HG03095 (cell line): ENCODE measurements around the gene NOX3.
A peak's percentile ranks its signal among the peaks of the same experiment; 100 is the strongest.

Experiments
- ATAC-seq: cut with Tn5 transposase; IDR thresholded peaks from one replicate; pipeline ENCODE4 v1.9.1; 2021; ENCODE audit warnings: moderate library complexity; ENCODE audit not compliant: unreplicated experiment

NOX3 gene

DNA sequence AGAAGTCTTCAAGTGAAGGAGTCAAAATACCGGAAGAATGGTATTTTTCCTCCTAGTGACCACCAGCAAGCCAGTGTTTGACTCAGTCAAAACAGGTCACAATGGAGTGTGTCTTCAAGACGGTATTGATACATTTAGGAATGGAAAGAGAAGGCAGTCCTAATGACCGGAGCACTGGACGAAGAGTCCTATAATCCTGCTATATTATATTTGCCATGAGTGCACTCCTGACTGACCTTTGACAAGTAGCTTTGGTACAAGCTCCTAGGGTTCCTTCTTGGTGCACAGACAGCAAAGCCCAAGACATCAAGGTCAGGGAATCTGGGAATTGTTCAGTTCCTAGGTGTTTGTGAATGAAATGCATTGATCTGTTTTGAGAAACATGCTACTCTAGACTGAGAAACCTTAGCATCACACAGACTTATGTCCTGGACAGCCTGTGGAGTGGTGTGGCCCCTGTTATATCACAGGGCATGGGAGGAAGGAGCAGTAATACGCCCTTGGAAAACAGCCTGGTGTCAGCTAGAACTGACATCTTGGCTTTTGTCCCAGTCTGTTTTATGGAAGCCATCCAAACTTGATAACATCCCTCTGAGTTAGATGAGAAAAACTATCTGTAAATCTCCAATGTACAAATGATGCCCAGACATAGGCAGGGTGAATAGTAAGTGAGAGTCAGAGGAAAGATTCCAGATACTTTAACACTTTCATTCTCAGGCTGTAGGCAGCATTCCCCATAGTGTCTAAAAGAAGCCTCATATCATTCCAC is 18.5 kb downstream of the NOX3 start:
- no peak for ATAC-seq

DNA sequence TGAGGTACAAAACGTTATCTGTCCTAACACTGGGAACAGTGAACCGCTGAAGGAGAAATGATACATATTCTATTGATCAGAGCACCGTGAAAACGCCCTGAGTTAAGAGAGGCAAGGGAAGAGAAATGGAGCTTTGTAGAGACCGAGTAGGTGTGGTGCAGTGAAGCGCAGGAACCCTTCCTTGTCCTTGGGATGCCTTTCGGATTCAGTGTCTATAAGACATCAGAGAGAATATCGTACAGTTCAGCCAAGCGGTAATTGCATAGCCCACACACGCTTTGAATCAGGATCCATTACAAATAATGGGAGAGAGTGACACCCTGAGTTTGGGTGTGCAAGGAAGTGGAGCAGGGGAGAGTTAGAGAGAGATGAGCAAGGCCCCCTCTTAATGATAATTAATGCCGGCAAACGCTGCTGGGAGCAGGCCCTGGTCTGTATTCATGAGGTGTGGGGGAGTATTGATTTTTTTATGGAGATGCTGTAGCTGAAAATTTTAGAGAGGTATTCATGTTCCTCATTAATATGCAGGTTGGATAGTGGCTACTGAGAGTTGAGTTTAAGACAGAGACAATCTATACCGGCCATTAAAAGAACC is 20.7 kb downstream of the NOX3 start:
- no peak for ATAC-seq

DNA sequence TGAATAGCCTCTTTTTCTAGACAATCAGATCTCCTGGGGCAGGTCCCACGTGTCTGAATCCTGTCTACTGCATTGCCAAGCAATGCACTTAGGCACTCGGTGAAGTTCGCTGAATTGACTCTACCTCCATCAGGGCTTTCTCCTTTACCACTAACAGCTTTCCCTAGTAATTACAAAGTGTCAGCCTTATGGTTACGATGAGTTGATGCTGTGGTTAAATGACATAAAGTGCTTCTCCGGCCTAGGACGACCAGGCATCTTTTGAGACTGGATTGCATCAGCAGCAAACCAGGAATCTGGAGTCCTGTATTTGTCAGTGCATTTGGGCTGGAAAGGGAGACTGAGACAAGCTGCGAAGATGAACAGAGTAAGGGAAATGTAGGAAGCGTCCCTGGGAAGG is 21.5 kb downstream of the NOX3 start:
- ATAC-seq = no peak

DNA sequence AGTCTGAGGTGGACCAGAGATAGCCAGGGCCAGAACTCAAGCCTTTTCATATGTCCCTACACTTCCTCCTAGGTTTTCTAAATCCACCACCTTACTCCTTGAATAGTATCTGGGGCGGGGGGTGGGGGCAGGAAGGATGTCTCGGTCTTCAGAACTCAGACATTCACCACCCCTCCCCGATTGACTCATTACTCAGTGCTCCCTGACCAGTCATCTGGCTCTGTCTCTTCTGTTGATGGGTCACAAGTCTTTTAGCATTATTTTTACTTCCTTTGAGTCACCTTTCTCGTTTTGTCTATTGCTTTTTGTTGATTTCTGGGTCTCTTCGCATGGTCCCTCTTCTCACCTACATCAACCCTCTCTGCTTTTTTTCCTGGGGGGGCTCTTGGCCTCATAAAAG is 23.3 kb downstream of the NOX3 start:
- no peak for ATAC-seq

DNA sequence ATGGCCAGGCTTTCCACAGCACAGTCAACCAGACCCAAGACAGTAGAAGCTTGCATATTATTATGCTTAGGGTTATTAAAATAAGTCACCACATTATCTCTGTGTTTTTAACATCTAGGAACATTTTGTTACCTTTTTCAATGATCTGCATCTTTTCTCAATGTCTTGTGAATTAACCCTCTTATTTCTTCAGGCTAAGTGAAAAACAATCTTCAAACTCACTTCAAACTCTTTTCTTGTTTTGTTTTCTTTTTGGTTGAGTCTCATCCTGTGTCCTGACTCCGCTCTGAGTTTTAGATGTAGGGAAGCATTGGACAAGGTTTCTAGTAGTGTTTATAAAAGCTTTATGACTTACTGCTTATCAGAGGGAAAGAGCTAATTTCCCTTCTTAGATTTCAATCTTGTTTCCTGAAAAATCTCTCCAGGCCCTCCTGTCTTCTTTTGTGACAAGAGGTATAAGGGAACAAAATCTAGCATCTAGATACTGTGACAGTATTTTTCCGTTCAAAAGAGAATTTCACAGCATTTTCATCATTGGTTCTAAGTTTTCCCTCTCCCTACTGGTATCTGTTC is 26.2 kb downstream of the NOX3 start:
- no peak for ATAC-seq

DNA sequence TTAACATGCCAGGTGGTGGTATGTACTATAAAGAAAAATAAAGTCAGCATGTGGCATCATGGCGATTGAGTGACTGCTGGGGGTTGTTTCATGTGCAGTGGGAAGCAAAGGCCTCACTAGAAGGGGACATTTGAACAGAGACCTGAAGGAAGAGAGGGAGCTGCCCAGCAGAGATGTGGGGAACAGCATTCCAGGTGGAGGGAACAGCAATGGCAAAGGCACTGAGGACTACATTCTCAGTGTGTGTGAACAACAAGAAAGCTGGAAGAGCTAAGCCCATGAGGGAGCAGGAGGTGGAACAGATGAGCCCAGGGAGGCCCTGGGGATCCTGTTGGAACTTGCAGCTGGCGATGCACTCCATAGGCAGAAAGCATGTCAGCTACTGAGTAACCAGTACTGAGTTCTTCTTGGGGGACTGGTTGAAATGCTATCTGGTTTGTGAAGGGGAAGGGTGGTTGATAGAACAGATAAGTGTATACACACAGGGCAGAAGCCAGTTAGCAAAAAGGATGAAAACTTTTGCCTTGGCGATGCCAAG is 29.2 kb downstream of the NOX3 start:
- ATAC-seq = no peak

DNA sequence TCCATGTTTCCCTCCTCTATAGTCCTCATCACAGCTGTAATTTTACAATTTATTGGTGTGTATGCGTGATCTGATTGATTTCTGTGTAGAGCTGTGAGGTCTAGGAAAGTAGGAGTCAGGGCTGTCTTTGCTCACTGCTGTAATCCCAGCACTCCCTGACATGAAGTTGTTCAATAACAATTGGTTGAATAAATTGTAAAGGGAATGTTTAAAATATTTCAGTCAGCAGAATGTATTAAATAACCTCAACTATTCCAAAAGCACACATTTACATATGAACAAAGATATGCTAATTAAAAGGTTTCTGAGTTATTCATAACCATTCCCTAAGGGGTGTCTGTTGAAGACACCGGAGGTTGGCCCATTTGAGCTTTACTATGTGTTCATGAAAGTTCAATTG is 31.5 kb downstream of the NOX3 start:
- no peak for ATAC-seq

DNA sequence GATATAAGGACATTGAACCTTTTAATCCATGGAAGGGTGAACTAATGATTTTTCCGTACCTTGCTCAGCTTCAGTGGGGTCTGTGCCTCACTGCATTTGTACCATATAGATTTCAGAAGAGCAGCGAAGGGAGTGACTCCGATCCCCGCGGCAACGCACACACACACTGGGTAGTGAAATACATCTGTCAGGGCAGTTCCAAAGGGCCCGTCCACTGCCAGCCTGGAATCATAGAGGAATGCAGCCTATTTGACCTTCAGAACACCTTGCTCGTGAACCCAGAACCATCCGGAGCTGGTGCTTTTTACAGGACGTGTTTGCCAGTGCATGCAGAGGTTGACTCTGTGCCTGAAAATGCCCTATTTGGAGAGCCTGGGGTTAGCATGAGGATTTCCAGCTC is 33.0 kb downstream of the NOX3 start:
- ATAC-seq = no peak

DNA sequence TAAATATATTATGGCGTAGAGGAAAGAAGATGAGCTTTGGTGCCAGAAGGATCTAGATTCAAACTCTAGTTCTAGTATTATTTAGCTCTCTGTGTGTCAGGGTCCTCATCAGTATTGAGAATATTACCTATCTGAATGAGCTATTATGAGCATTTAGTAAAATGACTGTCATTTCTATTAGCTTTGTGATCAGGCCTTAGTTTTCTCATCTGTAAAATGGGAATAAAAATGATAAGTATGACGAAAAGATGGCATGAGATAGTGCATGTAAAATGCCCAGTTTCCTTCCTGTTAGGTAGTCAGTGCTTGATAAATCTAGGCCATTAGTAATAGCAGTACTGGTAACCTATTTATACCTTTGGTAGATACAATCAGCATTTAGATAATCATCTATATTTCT is 35.1 kb downstream of the NOX3 start:
- no peak for ATAC-seq

DNA sequence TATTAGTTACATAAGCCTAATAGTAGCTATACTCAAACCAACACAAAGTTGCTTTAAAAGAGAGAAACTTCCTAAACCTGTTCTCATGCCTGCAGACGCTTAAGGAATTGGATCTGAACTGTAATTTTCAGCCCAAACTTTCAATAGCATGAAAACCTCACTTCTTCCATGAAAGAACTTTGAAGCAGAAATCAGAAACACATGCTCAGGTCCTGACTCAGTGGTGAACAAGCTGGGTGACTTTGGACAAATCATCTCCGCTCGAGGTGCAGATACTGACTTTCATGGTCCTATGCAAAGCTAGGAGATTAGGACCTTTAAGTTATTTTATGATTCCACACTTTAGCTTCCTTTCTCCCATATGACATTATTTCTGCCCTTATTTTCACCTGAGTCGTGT is 36.5 kb downstream of the NOX3 start:
- ATAC-seq = no peak

DNA sequence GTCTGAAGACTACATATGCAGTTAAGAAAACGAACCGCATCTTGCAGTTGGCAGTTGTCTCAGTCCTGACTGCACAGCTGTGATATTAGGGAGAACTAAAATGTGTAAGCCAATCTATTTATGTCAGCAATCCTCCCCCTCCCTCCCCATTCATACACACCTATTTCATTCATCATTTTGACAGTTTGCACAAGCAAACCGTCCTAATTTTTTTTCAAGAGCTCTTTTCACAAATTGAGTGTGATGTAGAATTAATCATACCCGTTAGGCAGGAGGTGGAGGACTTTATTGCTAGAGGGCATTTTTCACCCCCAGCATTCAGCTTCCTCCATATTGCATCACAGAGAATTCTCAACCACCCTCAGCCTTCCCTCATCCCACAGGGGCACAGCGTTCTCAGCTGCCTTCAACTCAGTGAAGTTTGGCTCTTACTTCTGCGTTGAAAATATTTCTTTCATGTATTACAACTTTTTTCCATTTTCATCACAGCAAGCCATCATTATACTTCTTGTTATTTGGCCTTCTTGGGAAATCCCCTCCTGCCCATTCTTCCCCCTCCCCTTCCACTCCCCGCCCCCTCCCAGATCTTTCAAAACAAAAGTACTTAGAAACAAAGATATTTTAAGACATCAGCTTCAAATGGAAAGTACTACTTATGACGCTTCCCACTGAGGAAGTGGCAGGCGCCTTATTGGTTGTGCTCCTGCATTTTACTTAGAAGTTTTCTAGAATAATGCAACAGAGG is 37.5 kb downstream of the NOX3 start:
- peak; percentile 59 for ATAC-seq

DNA sequence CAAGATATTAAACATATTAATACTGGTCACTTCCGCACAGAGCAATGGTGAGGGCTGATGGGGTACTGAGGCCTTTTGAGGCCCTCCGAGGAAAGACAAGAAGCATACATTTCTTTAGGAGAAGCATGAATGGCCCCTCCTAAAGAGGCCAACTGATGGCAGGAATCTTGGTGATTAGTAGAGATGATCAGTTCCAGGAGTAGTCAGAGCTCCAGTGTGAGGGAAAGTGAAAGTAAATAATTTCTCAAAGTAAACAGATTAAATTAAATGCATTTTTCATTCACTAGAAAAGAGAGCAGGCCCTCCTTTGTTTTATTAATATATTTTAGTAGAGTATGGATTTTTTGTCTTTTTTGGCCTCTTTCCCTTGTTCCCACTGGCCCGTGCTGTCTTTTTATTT is 38.2 kb downstream of the NOX3 start:
- no peak for ATAC-seq

DNA sequence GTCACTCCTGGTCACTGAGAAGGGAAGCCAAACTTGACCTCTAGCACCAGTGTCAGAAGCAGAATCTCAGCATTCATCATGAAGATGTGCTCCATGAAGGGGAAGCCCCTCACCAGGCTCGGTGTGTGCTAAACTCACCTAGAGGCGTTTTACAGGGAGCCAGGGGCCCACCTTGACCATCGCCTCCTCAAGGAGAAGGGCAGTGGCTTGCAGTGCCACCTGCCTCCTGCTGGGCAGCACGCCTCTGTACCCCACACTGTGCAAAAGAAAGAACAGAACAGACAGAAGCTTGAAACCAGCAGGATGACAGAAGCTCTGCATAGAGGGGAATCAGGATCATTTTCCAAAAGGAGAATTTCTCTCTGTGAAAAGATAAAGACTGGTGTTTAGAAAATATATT is 39.7 kb downstream of the NOX3 start:
- ATAC-seq = no peak

DNA sequence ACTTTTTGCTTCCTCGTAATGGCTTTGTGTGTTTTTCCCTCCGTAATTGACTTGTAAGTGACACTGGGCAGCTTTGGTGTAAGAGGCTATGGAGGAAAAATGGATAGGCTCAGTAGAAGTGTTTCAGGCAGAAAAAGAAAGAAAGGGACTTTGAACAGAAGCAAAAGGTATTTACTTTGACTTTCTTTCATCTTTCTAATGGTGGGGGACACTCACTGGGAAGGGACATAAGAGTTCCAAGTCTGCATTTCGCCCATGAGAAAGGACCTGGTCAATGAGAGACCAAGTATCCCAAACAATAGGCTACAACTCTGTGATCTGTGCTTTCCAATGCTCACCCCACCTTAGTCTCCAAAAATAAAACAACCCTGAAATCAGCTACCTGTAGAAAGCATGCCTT is 41.6 kb downstream of the NOX3 start:
- ATAC-seq = no peak

DNA sequence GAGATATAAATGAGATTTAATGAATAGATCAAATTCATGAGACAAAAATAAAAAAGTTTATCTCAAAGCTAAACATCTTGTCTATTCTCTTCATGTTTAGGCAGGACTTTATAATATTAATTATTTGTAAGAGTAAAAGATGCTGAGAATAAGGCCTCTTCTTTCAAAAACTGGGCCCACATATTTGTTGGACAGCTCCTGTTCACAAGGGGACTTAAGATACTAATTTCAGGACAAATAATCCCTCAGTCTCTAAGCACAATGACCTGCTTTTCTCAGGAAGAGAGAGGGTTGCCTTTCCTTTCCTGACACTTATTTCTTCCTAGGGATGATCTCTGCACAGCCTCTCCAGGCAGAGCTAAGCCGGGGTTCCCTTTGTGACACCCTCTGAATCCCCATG is 43.3 kb downstream of the NOX3 start:
- no peak for ATAC-seq

DNA sequence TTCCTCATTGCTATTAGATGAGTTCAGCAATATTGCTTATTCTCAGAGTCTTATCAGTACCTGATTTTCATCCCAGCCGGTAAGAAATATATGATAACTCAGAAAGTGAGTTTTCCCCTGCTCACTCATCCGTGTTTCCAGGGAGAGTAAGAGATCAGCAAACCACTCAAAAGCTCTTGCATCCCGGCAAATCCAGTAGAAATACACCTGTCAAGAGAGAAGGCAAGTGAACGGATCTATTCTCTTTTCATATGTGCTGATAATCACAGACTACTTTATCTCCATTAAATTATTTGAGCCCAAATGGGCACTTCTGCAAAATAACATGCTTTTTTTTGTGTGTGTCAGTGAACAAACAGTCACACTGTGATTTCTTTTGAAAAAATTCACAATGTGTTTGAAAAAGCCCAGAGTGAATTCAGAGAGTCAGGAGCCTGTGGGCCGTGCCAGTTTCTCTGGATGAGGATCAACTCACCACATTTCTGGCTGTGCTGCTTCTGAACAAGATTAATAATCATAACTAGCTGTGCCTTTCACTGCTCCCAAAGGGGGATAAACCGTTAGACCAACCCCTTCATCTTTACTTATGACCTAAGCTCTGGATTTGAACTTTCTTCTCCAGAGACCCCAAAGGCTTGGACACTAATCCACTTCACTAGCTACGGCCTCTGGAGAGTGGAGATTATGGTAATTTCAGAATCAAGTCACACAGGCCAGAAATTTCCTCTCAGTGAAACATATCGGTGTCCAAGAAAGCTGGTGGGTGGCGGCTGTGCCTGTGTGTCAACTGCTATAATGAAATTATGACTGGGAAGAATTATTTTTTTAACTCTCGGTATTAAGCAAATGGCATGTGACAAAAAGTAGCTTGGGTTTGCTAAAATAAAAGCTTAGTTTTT is 44.2 kb downstream of the NOX3 start:
- no peak for ATAC-seq

DNA sequence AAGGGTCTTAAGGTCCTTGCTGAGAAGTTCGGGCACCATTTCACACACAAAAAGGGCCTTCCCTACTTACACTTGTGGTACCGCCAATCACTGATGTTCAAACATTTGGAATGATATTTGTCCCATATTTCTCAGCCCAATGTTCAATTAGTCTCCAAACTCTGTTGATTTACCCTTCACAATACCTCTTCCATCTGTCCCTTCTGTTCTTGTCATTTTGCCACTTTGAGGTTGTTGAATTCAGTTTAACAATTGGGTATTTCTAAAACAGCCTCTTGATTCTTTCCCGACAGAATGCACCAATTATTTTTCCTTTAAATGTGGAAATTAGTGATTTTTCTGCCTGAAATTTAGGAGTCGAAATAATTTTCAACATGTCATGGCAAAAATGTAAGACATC is 46.2 kb downstream of the NOX3 start:
- ATAC-seq = no peak

DNA sequence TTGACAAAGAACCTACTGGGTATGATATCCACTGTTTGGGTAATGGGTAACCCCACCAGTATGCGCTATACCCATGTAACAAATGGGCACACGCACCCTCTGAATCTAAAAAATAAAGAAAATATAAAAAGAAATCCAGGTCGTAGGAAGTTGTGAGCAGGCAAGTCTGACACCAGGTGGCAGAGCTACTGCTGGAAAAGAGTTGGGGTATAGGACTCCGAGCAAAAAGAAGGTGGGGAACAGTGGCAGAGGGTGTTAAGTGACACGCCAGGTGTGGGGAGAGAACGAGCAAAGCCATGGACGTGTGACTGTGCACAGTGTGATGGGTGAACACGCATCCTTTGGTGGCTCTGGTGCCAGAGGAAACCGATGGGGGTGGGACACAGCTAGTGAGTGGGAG is 46.7 kb downstream of the NOX3 start:
- ATAC-seq = no peak

DNA sequence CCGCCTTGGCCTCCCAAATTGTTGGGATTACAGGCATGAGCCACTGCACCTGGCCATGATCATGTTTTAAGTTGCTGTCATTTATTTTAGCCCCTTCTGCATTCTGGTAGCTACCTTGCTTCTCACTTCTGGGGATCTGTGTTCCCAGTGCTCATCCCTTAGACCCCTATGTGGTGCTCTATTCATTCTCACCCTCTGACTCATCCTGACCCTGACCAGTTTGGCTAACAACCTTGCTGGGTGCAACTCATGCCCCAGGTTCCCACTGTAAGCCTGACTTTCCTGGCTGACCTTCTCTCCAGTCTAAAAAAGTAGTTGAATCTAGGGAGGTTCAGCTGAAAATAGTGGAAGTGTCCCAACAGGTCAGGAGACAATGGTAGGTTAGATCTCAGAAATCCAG is 47.4 kb downstream of the NOX3 start:
- ATAC-seq = no peak

DNA sequence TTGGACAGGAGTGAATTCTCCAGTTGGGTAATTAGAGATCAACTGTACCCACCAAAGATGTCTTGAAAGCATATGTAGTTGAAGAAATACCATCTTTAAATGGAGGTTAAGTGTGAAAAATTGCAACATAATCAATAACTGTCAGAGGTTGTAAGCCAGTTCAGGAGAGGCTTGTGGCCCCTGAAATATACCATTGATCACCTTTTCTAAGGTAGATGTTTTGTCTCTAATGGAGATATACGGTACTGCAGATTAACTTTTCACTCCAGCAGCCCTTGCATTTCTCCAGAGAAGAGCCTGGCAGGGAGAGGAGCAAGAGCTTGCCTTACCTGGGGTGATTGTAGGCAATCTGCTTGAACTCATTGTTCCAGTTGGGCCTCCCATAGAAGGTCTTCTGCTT is 48.8 kb downstream of the NOX3 start:
- no peak for ATAC-seq

DNA sequence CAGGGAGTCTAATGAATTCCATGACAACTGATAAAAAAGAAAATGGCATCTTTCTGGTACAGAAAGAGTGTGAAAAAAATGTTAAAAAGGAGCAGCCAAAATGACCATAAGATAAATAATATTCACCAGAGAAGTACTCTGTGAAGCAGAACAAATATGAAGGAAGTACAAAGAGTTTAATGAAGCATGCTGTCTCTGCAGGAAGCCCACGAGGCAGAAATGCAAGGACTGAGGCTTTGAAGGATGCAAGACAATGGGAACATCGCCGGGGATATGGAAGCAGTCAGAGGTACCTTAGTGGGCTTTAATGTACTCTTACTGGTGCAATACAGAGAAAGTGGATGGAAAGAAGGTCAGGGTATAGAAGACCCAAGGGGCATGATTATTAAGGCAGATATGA is 50.7 kb downstream of the NOX3 start:
- no peak for ATAC-seq
